K562 (cell line): Measurements from ENCODE around the gene ACER2.

Experiments used
- ARID3A ChIP-seq: IDR thresholded peaks from 2 replicates; pipeline ENCODE4 v1.6.1; 2012; ENCODE audit warnings: low read depth, low read length, improper control_type of control experiment, borderline replicate concordance
- BCLAF1 ChIP-seq, 2 experiments: fragments of 450-650 bp in 1 of 2; IDR thresholded peaks; 2 replicates each; pipeline ENCODE4 v1.6.1; 2011 to 2017; ENCODE audit warnings: low read depth in 2 of 2, antibody characterized with exemption in 1 of 2, borderline replicate concordance in 1 of 2, low read length in 1 of 2, mild to moderate bottlenecking in 1 of 2, mixed read lengths in 1 of 2; ENCODE audit not compliant: control insufficient read depth in 1 of 2
- CTCF ChIP-seq, 3 experiments: IDR thresholded peaks in 2 of 3; conservative IDR thresholded peaks in 1 of 3; 2 replicates each; pipeline ENCODE4 v1.5.1; 2011 to 2012; ENCODE audit warnings: low read length in 3 of 3, mild to moderate bottlenecking in 3 of 3, control low read depth in 2 of 3, improper control_type of control experiment in 1 of 3, inconsistent platforms in 1 of 3, low read depth in 1 of 3, mixed read lengths in 1 of 3, moderate library complexity in 1 of 3; ENCODE audit not compliant: insufficient read depth in 2 of 3
- E2F5 ChIP-seq: sonication (generic); formaldehyde crosslinking; IDR thresholded peaks from 2 replicates; pipeline ENCODE4 v1.8.0; 2022; ENCODE audit warnings: mild to moderate bottlenecking, missing genetic modification reagents
- HSF4 ChIP-seq: fragments of 250-450 bp; sonication (Bioruptor Pico); IDR thresholded peaks from 2 replicates; pipeline ENCODE4 v2.1.2; 2022; ENCODE audit warnings: mild to moderate bottlenecking, moderate library complexity, borderline replicate concordance
- NFE2L1 ChIP-seq: fragments of 450-650 bp; IDR thresholded peaks from 2 replicates; pipeline ENCODE4 v1.6.1; 2016; ENCODE audit warnings: missing genetic modification characterization, low read depth, mild to moderate bottlenecking, missing compliant biosample characterization, moderate library complexity, borderline replicate concordance
- POLR2A ChIP-seq: fragments of 450-650 bp; conservative IDR thresholded peaks from 2 replicates; pipeline ENCODE4 v1.6.1; 2016
- XRCC5 ChIP-seq: fragments of 200-400 bp; formaldehyde crosslinking; IDR thresholded peaks from 2 replicates; pipeline ENCODE4 v1.6.1; 2017; ENCODE audit warnings: low read depth, mild to moderate bottlenecking, low read length
- ZBTB12 ChIP-seq: fragments of 250-450 bp; sonication (Bioruptor Pico); IDR thresholded peaks from 2 replicates; pipeline ENCODE4 v1.4.0; 2020
- ZBTB49 ChIP-seq: sonication (generic); formaldehyde crosslinking; IDR thresholded peaks from 2 replicates; pipeline ENCODE4 v1.8.0; 2022; ENCODE audit warnings: missing genetic modification reagents, mild to moderate bottlenecking, borderline replicate concordance

GRCh38 chr9:19404283-19405075 is 4.3 kb upstream of the ACER2 start:
- no peak for TF ChIP-seq E2F5 (CRISPR knock-in tag)
- TF ChIP-seq ZBTB49 (CRISPR knock-in tag): no peak
- no peak for TF ChIP-seq CTCF (IDR thresholded peaks at IDR 0.05 in 2 of 3, conservative IDR thresholded peaks at IDR 0.05 in 1 of 3; ENCODE audit: insufficient read depth in 2 of 3, low read depth in 1 of 3, low read length in 3 of 3)
- TF ChIP-seq XRCC5: no peak
- TF ChIP-seq HSF4: no peak
- no peak for TF ChIP-seq ZBTB12
- no peak for TF ChIP-seq POLR2A
- TF ChIP-seq BCLAF1 (IDR thresholded peaks at IDR 0.05; ENCODE audit: borderline replicate concordance in 1 of 2, control insufficient read depth in 1 of 2, low read depth in 2 of 2, low read length in 1 of 2): no peak
- no peak for TF ChIP-seq ARID3A
- no peak for TF ChIP-seq NFE2L1
